HepG2 (cell line): ENCODE measurements around the gene FAM174C. TPM values are rescaled to one million over a fixed set of nuclear protein-coding genes. Genes with fewer than 3 reads are reported as not detected.

Source experiments
- ATF4 ChIP-seq, 2 experiments: fragments of 450-650 bp in 1 of 2; sonication (generic) in 1 of 2; formaldehyde crosslinking; IDR thresholded peaks; 2 replicates each; pipeline versions ENCODE4 v1.5.0 to v1.8.0; 2020 to 2022; ENCODE audit warnings: mild to moderate bottlenecking in 1 of 2, missing genetic modification reagents in 1 of 2
- ERF ChIP-seq: IDR thresholded peaks from 2 replicates; pipeline ENCODE4 v1.6.1; 2018; ENCODE audit warnings: missing biosample characterization, missing genetic modification reagents
- HHEX ChIP-seq: IDR thresholded peaks from 2 replicates; pipeline ENCODE4 v1.6.1; 2016; ENCODE audit warnings: control low read depth
- HNRNPK ChIP-seq: fragments of 200-400 bp; formaldehyde crosslinking; IDR thresholded peaks from 2 replicates; pipeline ENCODE4 v1.6.1; 2018; ENCODE audit warnings: low read length, low read depth, moderate library complexity, mild to moderate bottlenecking; ENCODE audit not compliant: poor library complexity, severe bottlenecking
- LBX2 ChIP-seq: sonication (generic); formaldehyde crosslinking; IDR thresholded peaks from 2 replicates; pipeline ENCODE4 v1.5.0; 2020; ENCODE audit warnings: missing genetic modification reagents, mild to moderate bottlenecking, borderline replicate concordance
- NR2F6 ChIP-seq, 2 experiments: IDR thresholded peaks; 2 replicates each; pipeline ENCODE4 v1.6.1; 2016; ENCODE audit warnings: antibody characterized with exemption in 1 of 2, mild to moderate bottlenecking in 1 of 2
- PCBP1 ChIP-seq: fragments of 200-400 bp; formaldehyde crosslinking; IDR thresholded peaks from 2 replicates; pipeline ENCODE4 v1.6.1; 2017; ENCODE audit warnings: mild to moderate bottlenecking, low read depth, low read length, borderline replicate concordance
- PCBP2 ChIP-seq: fragments of 200-400 bp; formaldehyde crosslinking; optimal IDR thresholded peaks from 2 replicates; pipeline ENCODE3; 2018; ENCODE audit warnings: low read length, low read depth; ENCODE audit not compliant: poor library complexity, severe bottlenecking
- PRDM15 ChIP-seq: sonication (generic); formaldehyde crosslinking; IDR thresholded peaks from 2 replicates; pipeline ENCODE4 v1.4.0; 2020; ENCODE audit warnings: missing genetic modification reagents
- RFX1 ChIP-seq: fragments of 450-650 bp; IDR thresholded peaks from 2 replicates; pipeline ENCODE4 v1.6.1; 2017
- SP5 ChIP-seq: IDR thresholded peaks from 2 replicates; pipeline ENCODE4 v1.6.1; 2016; ENCODE audit warnings: low read depth, borderline replicate concordance
- ZFAT ChIP-seq: sonication (generic); formaldehyde crosslinking; conservative IDR thresholded peaks from 2 replicates; pipeline ENCODE4 v1.8.1; 2023; ENCODE audit warnings: missing genetic modification reagents, inconsistent platforms
- ZNF280D ChIP-seq: sonication (generic); formaldehyde crosslinking; IDR thresholded peaks from 2 replicates; pipeline ENCODE4 v1.5.1; 2020; ENCODE audit warnings: mild to moderate bottlenecking, missing genetic modification reagents
- ZNF282 ChIP-seq: fragments of 450-650 bp; IDR thresholded peaks from 2 replicates; pipeline ENCODE4 v1.6.1; 2018; ENCODE audit not compliant: partially characterized antibody
- ZNF543 ChIP-seq: sonication (generic); formaldehyde crosslinking; IDR thresholded peaks from 2 replicates; pipeline ENCODE4 v1.4.0; 2020; ENCODE audit warnings: mild to moderate bottlenecking, missing genetic modification reagents
- ZNF629 ChIP-seq: sonication (generic); formaldehyde crosslinking; conservative IDR thresholded peaks from 2 replicates; pipeline ENCODE4 v1.5.0; 2020; ENCODE audit warnings: missing genetic modification reagents
- polyA plus RNA-seq, 8 experiments: library from polyadenylated mRNA; depleted of rRNA in 3 of 8; stranded (reverse) in 7 of 8; unstranded in 1 of 8; fragments of >200 nt; fragmentation: Illumina TruSeq in 4 of 8; extraction: Trizol in 4 of 8; gene quantifications; 2 replicates each; pipeline versions ENCODE4 v1.2.1 to v1.2.3, GENCODE V29; 2011 to 2016; ENCODE audit warnings: low read depth in 4 of 8, missing spikeins in 1 of 8, mixed read lengths in 1 of 8; ENCODE audit not compliant: insufficient read depth in 1 of 8
- total RNA-seq, 5 experiments: library from RNA; depleted of rRNA; stranded (reverse); fragments of >200 nt; fragmentation: Illumina TruSeq; extraction: Trizol; gene quantifications; 2 replicates each; pipeline ENCODE4 v1.2.3, GENCODE V29; 2016; ENCODE audit warnings: low read depth in 1 of 5

Gene FAM174C
- total and polyA plus RNA-seq, 2 of the 13 experiments (the other 11 are each of a cell fraction or from before 2014, with no cell fraction given), result 19.5 to 31.3 TPM

- TF ChIP-seq SP5 (CRISPR knock-in tag) (no peak), HHEX (CRISPR knock-in tag) (no peak), RFX1 (no peak), ZNF282 (no peak), PCBP1 (peak; percentile 59; the same call in 1 of the 2 replicates), ZNF629 (no peak), ERF (CRISPR knock-in tag) (no peak), PCBP2 (peak; percentile 96), ZNF543 (CRISPR knock-in tag) (no peak), PRDM15 (CRISPR knock-in tag) (no peak), NR2F6 (IDR thresholded peaks at IDR 0.05) (no peak), NR2F6 (CRISPR knock-in tag; IDR thresholded peaks at IDR 0.05) (no peak), HNRNPK (peak; percentile 82), LBX2 (CRISPR knock-in tag) (no peak), ZNF280D (CRISPR knock-in tag) (no peak), ZFAT (CRISPR knock-in tag) (no peak), ATF4 (CRISPR knock-in tag; IDR thresholded peaks at IDR 0.05) (no peak)
Measured at GRCh38 chr19:1282588-1283206, 7.4 kb downstream of the FAM174C start (continued).
